ENCODE results near the gene ZNF25.
"Not testable (repeated sequence)": the region's sequence is repeated elsewhere in the genome, so short reads cannot be mapped to it uniquely, and the experiment has no call there.

DNA sequence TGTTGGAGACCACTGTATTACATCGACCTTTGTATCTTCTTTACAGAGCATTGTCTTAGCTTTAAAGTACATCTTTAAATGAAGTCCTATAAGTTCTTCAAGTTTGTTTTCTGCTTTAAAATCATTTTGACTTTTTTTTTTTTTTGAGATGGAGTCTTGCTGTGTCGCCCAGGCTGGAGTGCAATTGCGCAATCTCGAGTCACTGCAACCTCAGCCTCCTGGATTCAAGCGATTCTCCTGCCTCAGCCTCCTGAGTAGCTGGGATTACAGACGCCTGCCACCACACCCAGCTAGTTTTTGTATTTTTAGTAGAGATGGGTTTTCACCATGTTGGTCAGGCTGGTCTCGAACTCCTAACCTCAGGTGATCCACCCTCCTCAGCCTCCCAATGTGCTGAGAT is 68.3 kb downstream of the ZNF25 start:
- TF ChIP-seq RAD21 (CRISPR knock-in tag; conservative IDR thresholded peaks at IDR 0.05 in 1 of 2, IDR thresholded peaks at IDR 0.05 in 1 of 2); HCFC1 (IDR thresholded peaks at IDR 0.05; ENCODE audit: low read depth, low read length); CXXC5 (CRISPR knock-in tag; IDR thresholded peaks at IDR 0.05): not testable (repeated sequence)
- TF ChIP-seq, protein P1, sequence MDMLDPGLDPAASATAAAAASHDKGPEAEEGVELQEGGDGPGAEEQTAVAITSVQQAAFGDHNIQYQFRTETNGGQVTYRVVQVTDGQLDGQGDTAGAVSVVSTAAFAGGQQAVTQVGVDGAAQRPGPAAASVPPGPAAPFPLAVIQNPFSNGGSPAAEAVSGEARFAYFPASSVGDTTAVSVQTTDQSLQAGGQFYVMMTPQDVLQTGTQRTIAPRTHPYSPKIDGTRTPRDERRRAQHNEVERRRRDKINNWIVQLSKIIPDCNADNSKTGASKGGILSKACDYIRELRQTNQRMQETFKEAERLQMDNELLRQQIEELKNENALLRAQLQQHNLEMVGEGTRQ (CRISPR knock-in tag; IDR thresholded peaks at IDR 0.05): not testable (repeated sequence)

All from K562 (cell line).